Smooth muscle cell of the brain vasculature (primary cell): ENCODE results near the gene GNAS-AS1.

Experiments
- DNase-seq: peaks from one replicate; pipeline ENCODE4 v3.0.0-alpha.2; 2012; ENCODE audit warnings: low read depth, low spot score

Gene GNAS-AS1

DNA sequence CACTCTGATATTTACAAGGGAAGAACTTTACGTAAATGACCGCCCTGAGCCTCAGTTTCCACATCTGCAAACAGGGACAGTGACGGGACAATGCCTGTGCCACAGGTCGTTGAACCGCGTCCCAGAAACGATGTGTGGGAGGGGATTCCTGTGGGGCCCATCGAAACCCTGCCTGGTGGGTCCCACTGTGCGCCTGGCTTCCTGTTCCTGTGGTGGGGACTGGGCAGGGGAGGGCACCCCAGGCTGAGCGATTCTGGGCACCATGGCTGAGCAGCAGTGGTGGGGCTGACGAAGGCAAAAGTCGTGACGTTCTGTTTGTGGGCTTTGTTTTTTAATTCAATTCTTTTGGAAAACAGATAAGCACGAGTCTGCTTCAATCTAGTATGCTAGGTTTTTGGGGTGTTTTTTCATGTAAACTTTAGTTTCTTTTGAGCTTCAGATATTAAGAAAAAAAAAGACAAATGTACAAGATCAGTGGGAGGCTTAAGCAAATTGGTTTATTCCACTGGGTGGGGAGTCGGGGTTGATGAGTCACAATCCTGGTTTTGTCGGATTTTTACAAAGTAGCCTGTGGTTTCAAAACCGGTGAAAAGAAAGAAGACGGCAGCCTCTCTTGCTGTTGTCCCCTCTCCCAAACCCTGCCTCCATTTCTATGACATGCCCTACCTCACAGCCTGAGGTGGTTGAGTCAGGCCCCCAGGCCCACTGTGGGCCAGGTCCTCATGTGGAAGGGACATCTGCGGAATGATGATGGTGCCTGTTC is 40.4 kb downstream of the GNAS-AS1 start:
- DNase-seq = no peak

DNA sequence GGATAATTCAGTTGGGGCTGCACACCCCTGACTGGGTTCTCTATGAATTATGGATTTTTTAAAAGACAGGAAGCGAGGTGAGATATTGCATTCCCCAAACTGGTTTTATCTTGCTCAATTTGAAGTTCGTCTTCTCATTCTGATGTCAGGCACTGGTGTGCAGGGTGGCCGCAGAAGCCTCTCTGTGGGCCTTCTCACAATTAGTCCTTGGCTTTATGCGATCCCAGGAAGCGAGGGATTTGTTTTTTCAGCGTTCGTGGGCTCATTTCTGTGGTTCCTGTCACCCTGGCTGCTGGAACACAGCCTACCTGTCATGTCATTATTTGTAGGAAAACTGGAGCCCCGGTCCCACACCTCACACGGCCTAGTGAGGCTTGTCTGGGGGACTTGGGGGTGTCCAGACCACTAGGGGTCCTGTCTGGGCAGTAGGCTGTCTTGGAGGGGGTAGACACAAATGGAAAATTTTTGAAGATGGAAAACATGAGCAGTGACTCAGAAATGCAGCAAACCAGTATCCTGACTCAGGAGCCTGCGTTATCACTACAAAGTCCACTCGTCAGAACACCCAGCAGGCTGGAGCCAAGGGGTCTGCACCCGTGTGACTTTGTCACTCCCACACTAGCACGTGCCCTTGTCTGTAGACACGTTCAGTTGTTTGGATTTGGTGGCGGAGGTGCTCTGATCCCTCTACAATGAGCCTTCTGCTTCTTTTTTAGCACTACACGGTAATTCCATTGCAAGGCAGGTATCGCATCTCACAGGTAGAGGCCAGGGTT is 42.2 kb downstream of the GNAS-AS1 start:
- DNase-seq = no peak

DNA sequence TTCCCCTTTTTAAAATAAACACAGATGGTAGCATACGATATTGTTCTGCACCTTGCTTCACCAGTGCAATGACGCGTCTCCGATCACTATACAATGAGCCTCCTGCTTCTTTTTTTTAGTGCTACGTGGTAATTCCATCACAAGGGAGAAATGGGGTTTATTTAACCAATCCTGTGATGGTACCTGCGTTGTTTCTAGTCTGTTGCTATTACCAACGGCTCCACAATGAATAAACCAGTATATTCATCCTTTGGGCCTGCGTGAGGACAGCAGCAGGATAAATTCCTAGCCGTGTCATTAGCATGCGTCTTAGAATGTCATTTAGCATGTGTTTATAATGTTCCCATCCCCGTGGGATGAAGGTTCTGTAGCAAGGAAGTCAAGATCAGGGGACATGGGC is 42.9 kb downstream of the GNAS-AS1 start:
- no peak for DNase-seq

DNA sequence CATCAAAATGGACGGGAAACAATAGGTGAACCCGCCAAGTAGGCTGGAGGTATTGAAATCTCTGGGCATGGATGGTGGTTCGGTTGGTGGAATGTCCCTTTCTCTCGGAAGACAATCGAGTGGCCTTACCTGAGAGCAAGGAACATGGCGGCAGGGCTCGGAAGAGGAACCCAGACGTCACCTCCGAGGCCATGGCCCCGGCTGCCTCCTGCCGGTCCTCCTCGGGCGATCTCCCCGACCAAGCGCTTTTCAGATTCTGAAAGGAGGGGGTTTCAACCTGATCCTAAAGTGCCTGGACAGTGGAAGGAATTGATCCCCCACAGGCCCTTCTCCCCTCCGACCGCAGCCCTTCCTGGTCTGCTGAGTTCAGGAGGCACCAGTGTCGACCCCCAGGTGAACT is 47.2 kb downstream of the GNAS-AS1 start:
- no peak for DNase-seq

DNA sequence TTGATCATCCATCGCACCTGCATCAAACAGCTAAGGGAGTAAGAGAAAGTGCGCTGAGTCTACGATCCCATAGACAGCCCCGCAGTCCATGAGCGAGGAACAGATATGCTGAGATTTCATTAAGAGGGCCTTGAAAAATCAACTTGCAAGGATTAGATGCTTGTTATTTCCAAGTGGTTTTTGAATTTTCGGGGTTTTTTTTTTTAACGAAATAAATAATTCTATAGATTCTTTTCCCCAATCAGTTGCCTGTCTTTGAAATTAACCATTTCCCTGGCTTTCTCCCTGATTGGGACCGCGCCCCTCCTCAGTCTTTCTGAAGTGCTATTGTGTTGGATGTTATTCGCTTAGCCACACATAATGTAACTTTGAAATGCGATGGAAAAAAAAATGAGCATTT is 48.6 kb downstream of the GNAS-AS1 start:
- no peak for DNase-seq

DNA sequence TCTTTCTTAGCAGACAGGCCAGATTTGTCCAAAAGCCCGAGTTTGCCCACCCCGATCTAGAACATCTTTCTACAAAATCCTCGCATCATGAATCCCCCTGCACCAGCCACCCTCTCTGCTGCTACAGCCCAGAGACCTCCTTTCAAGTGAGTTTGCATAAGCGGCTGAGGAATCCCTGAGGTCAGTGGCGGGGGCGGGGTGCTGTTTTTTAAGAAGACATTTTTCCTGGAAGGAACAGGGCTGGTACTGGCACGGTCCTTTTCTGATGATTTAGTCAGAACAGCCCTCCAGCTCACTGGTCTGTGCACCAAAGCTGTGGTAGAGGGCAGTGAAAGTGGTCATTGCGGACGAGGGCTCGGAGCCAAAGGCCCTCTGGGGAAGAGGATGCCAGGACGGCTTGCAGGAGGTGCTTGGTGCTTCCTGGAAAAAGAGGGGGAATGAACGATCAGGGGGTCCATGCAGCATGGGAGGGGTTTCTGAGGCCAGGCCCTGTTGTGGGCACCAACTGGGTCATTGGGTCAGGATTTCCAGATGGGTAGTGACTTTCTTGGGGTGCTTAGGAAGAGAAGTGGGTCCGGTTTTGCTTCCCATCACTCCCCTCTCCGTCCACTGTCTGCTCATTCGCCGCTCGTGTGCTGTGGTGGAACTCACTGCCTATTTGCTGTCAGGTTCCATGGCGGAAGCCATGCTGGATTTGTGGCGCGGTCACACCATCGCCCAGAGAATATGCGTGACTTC is 50.4 kb downstream of the GNAS-AS1 start:
- no peak for DNase-seq

DNA sequence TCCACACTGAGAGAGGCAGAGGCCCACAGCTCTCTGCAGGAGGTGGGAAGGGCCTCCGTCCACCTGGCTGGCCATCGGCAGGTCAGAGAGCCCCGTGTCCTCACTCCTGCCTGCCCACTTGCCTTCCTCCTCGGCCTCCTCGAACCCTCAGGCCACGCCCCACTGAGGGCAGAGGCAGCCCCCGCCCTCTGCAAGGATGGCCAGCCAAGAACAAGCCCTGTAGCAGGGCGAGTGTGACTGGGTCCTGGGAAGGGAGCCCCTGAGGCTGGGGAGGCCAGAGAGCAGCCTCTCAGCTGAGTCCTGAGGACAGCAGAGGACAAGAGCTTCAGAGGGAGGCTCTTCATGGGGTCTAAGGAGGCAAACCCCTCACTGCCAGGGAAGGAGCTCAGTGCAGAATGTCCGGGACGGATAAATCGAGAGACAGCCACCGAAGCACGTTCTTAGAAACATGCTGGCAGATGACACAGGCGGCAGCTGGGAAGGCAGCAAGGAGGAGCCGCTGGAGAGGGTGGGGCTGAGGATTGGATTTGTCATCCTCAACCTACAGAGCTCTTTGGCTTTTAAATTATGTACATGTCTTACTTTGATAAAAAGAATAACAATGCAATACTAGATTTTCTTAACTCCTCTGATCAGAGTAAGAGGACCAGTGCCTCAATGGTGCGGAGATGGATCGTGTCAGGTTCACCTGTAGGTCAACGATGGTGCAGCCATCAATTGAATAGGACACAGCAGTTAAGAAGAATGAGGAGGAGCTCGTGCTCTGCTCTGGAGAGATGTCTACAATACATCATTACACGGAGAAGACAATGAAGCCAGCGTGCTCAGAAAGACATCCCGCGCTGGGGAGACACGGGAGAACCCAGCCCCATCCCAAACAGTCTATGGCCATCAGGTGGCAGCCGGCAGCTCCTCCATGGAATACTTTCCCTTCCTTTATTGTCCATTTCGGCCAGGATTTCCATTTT is 53.0 kb downstream of the GNAS-AS1 start:
- DNase-seq = no peak

DNA sequence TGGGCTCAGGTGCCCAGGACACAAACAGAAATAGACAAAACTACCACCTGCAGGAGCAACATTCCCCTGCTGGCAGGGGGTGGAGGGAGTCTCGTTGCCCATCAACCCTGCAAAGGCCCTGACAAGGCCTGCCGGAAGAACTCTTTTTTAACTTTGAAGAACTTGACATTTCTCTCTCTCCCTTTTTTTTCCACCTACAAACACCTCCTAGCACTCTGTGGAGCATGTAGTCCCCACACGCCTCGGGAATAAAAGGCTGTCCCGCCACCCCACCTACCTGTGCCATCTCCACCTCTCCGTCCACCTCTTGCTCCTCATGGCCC is 54.8 kb downstream of the GNAS-AS1 start:
- DNase-seq = no peak

DNA sequence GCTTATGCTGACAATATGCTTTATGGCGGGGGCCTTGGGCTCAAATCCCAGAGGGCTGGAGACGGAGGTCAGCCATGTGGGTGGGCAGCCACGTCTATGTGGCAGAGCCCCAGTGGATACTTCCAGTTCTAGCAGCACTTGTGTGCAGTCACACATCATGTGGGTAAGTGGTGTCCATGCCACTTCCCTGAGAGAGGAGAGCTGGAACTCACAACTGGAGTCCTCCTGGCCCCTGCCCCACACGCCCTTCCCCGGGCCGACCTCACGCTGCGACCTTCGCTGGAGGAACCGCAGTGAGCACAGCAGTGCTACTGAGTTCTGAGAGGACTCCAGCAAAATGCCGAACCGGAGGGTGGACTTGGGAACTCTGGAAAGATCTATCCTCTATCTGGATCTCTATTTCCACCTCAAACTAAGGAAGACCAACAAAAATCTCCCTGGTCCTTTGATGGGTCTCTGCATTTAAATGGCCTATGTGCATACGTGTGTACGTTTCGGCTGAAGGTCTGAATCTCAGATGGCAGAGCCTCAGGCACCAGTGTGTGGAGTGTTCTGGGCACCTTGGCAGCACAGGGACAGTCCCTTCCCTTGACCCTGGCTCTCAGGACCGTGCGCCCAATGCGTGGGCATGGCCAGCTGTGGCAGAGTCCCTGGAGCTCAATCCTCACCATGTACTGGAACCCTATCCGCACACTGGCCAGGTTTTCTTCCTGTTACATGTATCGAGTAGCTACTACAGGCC is 55.4 kb downstream of the GNAS-AS1 start:
- DNase-seq = no peak

DNA sequence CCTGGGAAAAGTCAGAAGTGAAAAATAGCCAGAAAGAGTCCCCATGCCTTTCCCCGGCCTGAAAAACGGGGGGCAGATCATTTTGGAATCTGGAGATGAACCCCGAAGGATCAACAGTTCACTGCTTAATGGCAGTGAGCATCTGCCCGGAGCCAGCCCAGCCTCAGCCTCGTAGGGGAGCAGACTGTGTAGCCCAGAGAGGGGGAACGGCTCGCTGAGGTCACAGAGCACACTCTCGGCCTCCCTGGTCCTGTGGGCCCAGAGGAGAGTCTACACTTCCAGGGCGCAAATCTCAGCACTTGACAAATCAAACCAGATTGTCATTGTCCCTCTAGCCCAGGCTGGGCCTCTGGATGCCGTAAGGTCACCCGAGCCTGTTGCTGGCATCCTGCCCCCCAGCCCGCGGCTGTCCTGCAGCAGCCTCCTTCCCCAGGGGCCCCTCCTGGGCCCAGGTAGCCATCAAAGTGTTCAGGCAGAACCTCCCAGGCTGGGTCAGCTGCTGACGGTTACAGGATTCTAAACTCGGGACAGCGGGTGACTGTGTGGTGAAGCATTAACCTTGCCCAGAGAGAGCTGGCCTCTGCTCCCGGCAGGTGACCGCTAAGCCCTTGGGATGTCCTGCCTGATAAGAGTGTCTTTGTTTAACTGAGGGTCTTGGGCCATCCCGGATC is 56.1 kb downstream of the GNAS-AS1 start:
- no peak for DNase-seq

DNA sequence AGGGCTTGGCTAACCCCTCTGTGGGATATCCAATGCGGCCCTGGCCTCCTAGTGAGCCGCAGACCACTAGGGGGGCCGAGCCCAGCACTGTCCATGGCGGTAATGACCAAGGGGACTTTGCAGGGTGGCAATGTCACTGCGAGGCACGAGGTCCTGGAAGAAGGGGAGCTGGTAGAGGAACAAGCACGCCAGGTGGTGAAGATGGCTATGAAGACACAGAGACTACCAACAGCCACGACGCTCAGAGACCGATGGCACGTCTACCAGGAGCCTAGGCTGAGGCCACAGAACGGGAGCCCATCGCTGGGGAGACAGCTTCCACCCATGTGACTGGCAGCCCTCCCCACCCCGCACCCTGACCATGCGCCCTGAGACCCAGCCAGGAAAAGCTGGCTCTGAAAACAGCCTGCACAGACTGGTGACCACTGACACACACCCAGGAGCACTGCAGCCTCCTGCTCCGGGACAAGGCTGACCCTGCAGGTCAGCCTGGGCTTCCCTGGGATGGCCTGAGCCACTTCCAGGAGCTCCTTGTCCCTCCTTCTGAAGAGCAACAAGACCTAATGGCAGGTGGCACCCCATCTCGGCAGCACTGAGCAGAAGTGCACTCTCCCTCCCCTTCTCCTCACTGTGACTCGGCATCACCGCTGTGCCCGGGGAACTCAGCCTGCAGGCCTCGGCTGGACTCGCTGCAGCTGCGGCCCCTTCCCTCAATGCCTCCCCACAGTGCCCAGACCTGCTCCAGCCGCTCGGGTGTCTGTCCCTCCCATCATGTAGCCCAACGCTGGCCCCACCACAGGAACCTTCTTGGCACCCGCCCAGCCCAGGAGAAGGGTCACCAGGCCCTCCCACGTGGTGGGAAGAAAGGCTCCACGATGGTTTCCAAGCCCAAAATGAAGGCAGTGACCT is 56.9 kb downstream of the GNAS-AS1 start:
- DNase-seq = no peak

DNA sequence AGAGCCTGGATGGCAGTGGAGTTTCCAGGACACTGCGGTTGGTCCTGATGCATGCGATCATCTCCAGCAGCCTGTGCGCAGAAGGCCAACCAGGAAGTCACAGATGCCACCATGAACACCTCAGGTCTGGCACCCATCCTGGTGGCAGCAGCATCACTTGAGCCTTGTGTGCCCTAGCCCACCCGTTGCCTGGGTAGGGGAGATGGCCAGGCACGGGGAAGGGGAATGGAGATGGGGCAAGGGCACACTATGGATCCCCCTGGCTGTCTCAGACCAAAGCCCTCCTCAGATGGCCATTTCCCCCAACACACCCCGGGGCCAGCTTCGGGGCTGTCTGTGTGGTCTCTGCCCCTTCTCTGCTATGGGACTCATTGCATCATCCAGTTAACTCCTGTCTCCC is 58.3 kb downstream of the GNAS-AS1 start:
- no peak for DNase-seq

DNA sequence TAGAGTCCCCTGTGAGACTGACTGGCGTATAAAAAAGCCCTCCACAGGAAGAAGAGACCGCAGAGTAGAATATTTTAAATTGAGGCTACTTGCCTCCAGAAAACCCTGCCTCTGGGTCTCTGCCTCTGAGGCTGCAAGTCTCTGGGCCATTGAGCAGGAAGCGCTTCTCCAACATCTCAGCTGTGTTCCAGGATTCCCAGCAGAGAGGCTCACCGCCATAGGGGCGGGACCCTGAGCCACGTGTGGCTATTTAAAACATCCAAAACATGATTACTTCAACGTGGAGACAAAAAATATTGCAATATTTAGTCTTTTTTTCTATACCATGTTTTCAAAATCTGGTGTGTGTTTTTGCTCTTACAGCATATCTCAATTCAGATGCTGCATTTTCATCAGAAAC is 59.4 kb downstream of the GNAS-AS1 start:
- no peak for DNase-seq

DNA sequence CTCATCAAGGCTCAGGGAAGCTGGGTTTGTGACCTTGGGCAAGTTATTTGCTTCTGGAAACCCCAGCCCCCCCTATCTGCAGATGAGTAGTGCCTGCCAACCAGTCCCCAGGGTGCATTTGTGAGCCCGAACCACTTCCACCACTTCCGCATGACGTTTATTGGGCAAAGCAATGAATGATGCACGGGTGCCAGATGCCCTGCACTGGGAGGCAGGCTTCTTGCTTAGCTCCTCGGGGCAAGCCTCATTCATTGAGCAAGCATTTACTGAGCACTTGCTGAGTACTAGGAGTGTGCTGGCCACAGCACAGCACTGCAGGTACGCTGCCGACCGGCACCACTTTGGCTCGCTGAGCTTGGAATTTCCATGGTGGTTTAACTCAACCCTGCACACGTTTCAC is 60.2 kb downstream of the GNAS-AS1 start:
- no peak for DNase-seq

DNA sequence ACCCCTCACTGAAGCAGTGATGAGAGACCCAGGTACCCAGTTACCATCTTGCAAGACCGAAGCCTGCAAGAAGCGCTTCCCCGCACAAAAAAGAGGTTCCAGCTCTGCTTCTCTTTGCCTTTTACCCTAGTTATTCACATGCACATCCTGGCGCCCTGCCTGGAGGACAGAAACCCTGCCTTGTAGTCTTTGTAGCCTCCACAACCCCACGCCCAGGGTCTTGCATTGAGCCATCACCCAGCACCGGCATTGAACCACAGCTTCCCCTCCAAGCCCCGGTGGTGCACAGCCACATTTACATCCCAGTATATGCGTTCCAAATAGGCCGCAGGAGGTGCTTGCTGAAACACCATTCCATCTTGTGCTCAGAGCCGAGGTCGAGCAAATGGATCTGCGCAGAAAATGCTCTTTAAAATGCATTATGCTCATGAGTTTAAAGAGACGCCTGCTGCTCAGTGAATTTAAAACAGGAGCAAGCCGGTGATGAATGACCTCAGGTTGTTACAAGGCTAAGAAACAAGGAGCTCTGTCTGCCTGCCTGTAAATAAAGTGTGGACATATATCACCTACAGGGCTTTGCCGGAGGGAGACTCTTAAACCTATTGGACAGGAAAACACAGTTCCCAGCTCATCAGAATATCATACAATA is 61.7 kb downstream of the GNAS-AS1 start:
- DNase-seq = no peak

DNA sequence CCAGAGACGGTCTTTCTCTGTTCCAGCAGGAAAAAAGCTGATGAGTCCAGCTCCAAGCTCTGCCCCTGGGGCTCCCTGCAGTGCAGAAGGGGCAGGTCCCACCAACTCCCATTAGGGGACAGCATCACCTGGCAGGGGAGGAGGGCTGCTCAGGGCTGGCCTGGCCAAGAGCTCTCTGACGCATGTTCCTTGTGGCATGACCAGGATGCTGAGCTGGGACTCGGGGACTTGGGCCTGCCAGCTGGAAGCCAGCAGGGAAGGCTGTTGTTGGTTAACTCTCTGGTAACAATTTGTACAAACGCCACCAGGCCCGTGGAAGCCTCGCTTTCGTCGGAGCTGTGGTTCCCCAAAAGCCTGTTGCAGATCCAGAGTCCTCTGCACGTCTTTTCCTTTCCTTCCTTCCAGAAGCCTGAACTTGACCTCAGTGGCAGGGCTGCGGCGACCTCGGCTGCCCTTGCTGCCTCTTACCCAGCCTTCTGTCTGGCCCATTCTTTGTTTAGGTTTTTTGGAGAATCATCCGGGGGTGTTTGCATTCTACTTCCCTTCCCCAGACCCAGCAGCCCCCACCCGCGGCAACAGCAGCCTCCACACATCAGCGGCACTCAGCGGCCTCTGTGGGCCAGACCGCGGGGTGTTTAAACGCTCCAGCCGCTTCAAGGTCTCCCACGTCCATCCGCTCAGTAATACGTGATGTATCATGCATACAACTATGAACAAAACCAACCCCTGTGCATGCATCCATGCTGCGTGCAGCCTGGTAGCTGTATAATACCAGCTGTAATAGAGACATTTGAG is 63.3 kb downstream of the GNAS-AS1 start:
- no peak for DNase-seq

DNA sequence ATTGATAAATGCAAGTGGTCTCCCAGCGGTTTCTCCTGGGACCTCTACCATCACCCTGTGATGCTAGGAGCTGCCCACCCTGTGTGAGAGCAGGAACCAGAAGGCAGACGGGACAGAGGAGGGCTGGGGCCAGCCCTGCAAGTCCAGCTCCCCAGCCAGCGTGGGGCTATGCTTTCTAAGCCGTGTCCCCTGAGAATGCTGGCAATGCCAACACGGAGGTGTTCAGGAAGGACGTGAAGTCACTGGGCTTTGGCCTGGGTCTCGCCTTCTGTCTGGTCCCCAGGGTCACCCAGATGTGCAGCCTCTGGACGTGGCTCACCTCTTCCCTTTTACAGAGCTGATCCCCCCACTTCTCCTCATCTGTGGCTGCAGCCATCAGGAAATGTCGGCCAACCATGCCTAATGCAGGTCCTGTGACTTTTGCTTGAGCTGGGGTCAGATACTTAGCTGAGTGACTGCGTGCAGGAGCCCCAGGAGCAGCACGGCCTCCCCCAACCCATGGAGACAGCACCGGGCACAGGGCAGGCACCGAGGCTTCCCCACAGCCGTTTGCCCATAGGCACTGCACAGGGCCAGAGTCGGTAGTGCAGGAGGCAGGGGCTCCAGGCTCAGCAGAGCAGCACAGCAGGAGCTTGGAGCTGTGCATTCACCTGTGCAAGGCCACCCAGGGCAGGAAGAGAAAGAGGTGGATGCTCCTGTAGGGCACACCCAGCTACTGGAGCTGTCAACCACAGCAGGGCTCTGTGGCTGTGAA is 66.2 kb downstream of the GNAS-AS1 start:
- no peak for DNase-seq
